WERI-Rb-1 (cell line): ENCODE measurements around the gene PITPNC1.
"Not testable (repeated sequence)": the region's sequence is repeated elsewhere in the genome, so short reads cannot be mapped to it uniquely, and the experiment has no call there.

Experiments used
- DNase-seq: peaks from one replicate; pipeline ENCODE4 v3.0.0-alpha.2; 2020
- H3K27ac ChIP-seq: fragments of 250-450 bp; sonication (Bioruptor Pico); 2 replicates; pipeline ENCODE4 v1.5.1; 2020; ENCODE audit warnings: mild to moderate bottlenecking, moderate library complexity
- H3K27me3 ChIP-seq: fragments of 250-450 bp; sonication (Bioruptor Pico); 2 replicates; pipeline ENCODE4 v1.5.1; 2021; ENCODE audit warnings: mild to moderate bottlenecking, low read depth, moderate library complexity; ENCODE audit not compliant: insufficient read depth, severe bottlenecking
- H3K36me3 ChIP-seq: fragments of 250-450 bp; sonication (Bioruptor Pico); 2 replicates; pipeline ENCODE4 v1.5.1; 2020; ENCODE audit warnings: mild to moderate bottlenecking, moderate library complexity
- H3K4me3 ChIP-seq: 2 replicates; pipeline ENCODE4 v1.5.1; 2011; ENCODE audit warnings: low read depth, mild to moderate bottlenecking, control low read depth, low read length
- H3K9me3 ChIP-seq: fragments of 250-450 bp; sonication (Bioruptor Pico); 2 replicates; pipeline ENCODE4 v1.5.1; 2021; ENCODE audit warnings: mild to moderate bottlenecking, moderate library complexity; ENCODE audit not compliant: severe bottlenecking
- CTCF ChIP-seq: IDR thresholded peaks from 2 replicates; pipeline ENCODE4 v1.5.1; 2011; ENCODE audit warnings: low read depth, mild to moderate bottlenecking, control low read depth, inconsistent platforms, low read length

Gene PITPNC1

GRCh38 chr17:67578142-67578457 lies 201.0 kb downstream of the PITPNC1 start:
- Histone ChIP-seq H3K4me3 (no peak overlapping the region), H3K36me3 (no peaks in the 10 kb centered on the region), H3K27me3 (no peaks in the 10 kb centered on the region), H3K9me3 (no peaks in the 10 kb centered on the region), H3K27ac (no peak overlapping the region)
- DNase-seq = no peak
- TF ChIP-seq CTCF = no peak

GRCh38 chr17:67578679-67579405 lies 201.8 kb downstream of the PITPNC1 start:
- H3K27me3 ChIP-seq, H3K9me3 ChIP-seq, H3K36me3 ChIP-seq, H3K27ac ChIP-seq, H3K4me3 ChIP-seq, DNase-seq: not testable (repeated sequence)

GRCh38 chr17:67582673-67583081 lies 205.6 kb downstream of the PITPNC1 start:
- DNase-seq = no peak
- no peaks in the 10 kb centered on the region for H3K36me3 ChIP-seq
- H3K9me3 ChIP-seq = peaks cover 3% of the 10 kb centered on the region
- H3K27ac ChIP-seq = no peak overlapping the region
- H3K27me3 ChIP-seq = no peaks in the 10 kb centered on the region
- TF ChIP-seq CTCF = no peak
- no peak overlapping the region for H3K4me3 ChIP-seq

- DNase-seq = no peak
- H3K4me3 ChIP-seq = no peak overlapping the region
- no peak for TF ChIP-seq CTCF
- peaks cover 3% of the 10 kb centered on the region for H3K9me3 ChIP-seq
- H3K27ac ChIP-seq = no peak overlapping the region
- no peaks in the 10 kb centered on the region for H3K27me3 ChIP-seq
- H3K36me3 ChIP-seq = no peaks in the 10 kb centered on the region
Measured at GRCh38 chr17:67585077-67585602, 208.1 kb downstream of the PITPNC1 start.

- peaks cover 3% of the 10 kb centered on the region for H3K9me3 ChIP-seq
- H3K27me3 ChIP-seq = no peaks in the 10 kb centered on the region
- no peak overlapping the region for H3K27ac ChIP-seq
- H3K4me3 ChIP-seq = no peak overlapping the region
- H3K36me3 ChIP-seq = no peaks in the 10 kb centered on the region
- no peak for TF ChIP-seq CTCF
- DNase-seq = no peak
Measured at GRCh38 chr17:67588326-67588725, 211.2 kb downstream of the PITPNC1 start.

- DNase-seq = no peak
- Histone ChIP-seq H3K27me3 (no peaks in the 10 kb centered on the region), H3K36me3 (no peaks in the 10 kb centered on the region), H3K9me3 (no peaks in the 10 kb centered on the region), H3K4me3 (no peak overlapping the region), H3K27ac (no peak overlapping the region)
- no peak for TF ChIP-seq CTCF
Measured at GRCh38 chr17:67594115-67594880, 217.2 kb downstream of the PITPNC1 start.
